Neural progenitor cell (in vitro differentiated cells): ENCODE results near the gene SEMA3G. TPM values are rescaled to one million over a fixed set of nuclear protein-coding genes. Genes with fewer than 3 reads are reported as not detected.

Experiments
- DNase-seq: peaks from one replicate; pipeline ENCODE4 v3.0.0-alpha.2; 2016; ENCODE audit warnings: low spot score
- H2AFZ ChIP-seq: fragments of 200-600 bp; sonication (generic); replicated peaks from 2 replicates; pipeline ENCODE4 v1.6.1; 2016; ENCODE audit warnings: antibody characterized with exemption
- H3F3A ChIP-seq: fragments of 200-600 bp; sonication (generic); 2 replicates; pipeline ENCODE4 v1.6.1; 2016; ENCODE audit warnings: antibody characterized with exemption, low read depth
- H3K27ac ChIP-seq: fragments of 200-600 bp; sonication (generic); 2 replicates; pipeline ENCODE4 v1.5.1; 2016; ENCODE audit warnings: mild to moderate bottlenecking
- H3K27me3 ChIP-seq: fragments of 200-600 bp; sonication (generic); 2 replicates; pipeline ENCODE4 v1.6.1; 2016; ENCODE audit warnings: mild to moderate bottlenecking, moderate library complexity
- H3K36me3 ChIP-seq: fragments of 200-600 bp; sonication (generic); 2 replicates; pipeline ENCODE4 v1.5.1; 2016
- H3K4me1 ChIP-seq: fragments of 200-600 bp; sonication (generic); 2 replicates; pipeline ENCODE4 v1.6.1; 2016; ENCODE audit warnings: mixed run types
- H3K4me2 ChIP-seq: fragments of 200-600 bp; sonication (generic); 2 replicates; pipeline ENCODE4 v1.6.1; 2016
- H3K4me3 ChIP-seq: fragments of 200-600 bp; sonication (generic); 2 replicates; pipeline ENCODE4 v1.5.1; 2016
- H3K79me2 ChIP-seq: fragments of 200-600 bp; sonication (generic); 2 replicates; pipeline ENCODE4 v1.6.1; 2016; ENCODE audit warnings: low read depth
- H3K9ac ChIP-seq: fragments of 200-600 bp; sonication (generic); 2 replicates; pipeline ENCODE4 v1.6.1; 2016
- H3K9me3 ChIP-seq: fragments of 200-600 bp; sonication (generic); 2 replicates; pipeline ENCODE4 v1.5.1; 2016; ENCODE audit warnings: low read depth
- H4K20me1 ChIP-seq: fragments of 200-600 bp; sonication (generic); 2 replicates; pipeline ENCODE4 v1.6.1; 2016; ENCODE audit warnings: low read depth
- H3K27ac Mint-ChIP-seq: 3 replicates; pipeline ENCODE4 v1.8.0; 2021; ENCODE audit warnings: mixed read lengths
- H3K27me3 Mint-ChIP-seq: 2 replicates; pipeline ENCODE4 v1.8.0; 2022; ENCODE audit warnings: low read depth, mild to moderate bottlenecking, inconsistent platforms, moderate library complexity, mixed read lengths; ENCODE audit not compliant: insufficient read depth
- H3K36me3 Mint-ChIP-seq: 3 replicates; pipeline ENCODE4 v1.8.0; 2021; ENCODE audit warnings: mixed read lengths
- H3K4me1 Mint-ChIP-seq: 3 replicates; pipeline ENCODE4 v1.8.0; 2021; ENCODE audit warnings: mixed read lengths
- H3K4me3 Mint-ChIP-seq: 3 replicates; pipeline ENCODE4 v1.8.0; 2021; ENCODE audit warnings: mild to moderate bottlenecking, moderate library complexity, mixed read lengths
- H3K9me3 Mint-ChIP-seq: 3 replicates; pipeline ENCODE4 v1.8.0; 2020; ENCODE audit warnings: mixed read lengths
- EZH2 ChIP-seq: fragments of 200-600 bp; sonication (generic); IDR thresholded peaks from 2 replicates; pipeline ENCODE4 v1.6.1; 2017; ENCODE audit warnings: antibody characterized with exemption, mild to moderate bottlenecking, moderate library complexity
- EZH2phosphoT487 ChIP-seq: fragments of 200-600 bp; sonication (generic); IDR thresholded peaks from 2 replicates; pipeline ENCODE4 v1.6.1; 2017; ENCODE audit warnings: antibody characterized with exemption
- total RNA-seq: library from RNA; depleted of rRNA; stranded (reverse); fragments of >200 nt; gene quantifications from 2 replicates; pipeline ENCODE4 v1.2.3, GENCODE V29; 2015; ENCODE audit warnings: low replicate concordance
- TF ChIP-seq, protein P1 (sequence below): fragments of 200-600 bp; sonication (generic); IDR thresholded peaks from 2 replicates; pipeline ENCODE4 v1.5.1; 2017; ENCODE audit warnings: antibody characterized with exemption, mild to moderate bottlenecking

Gene SEMA3G
- total RNA-seq, 1 donor from 2014 or later, result 0.79 TPM

DNA sequence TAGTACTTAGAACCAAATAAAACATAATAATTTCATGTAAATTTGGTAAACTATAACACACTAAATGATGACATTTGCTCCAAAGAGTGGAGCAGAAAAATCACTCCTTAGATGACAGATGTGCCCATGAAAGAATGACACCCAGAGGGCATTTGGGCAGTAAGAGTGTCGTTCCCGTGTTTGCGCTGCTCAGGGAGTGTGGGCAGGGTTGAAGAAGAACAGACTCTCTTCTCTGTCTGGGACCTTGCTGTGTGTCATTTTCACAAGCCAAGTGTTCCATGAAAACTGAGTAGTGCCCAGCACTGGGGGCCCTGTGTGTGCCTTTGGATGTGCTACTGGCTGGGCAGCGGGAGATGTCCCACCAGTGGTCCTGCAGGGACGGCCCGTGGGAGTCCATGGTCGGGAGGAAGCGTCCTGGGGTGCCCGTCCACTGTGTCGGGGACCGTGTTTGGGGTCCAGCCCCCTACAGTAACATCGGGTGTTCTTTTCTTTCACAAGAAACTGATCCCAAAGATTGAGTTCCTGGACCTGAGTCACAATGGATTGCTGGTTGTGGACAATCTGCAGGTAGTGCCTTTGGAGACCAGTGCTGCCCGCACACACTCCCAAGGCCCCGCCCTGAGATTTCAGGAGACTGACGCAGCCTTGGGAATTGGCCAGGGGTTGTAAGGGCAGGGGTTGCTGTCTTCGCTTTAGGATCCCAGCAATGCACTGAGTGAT is 32.3 kb upstream of the SEMA3G start:
- no peak overlapping the region for H3K9ac ChIP-seq
- H3K4me1 ChIP-seq, result no peaks in the 10 kb centered on the region
- Mint-ChIP-seq H3K27me3 (no peaks in the 10 kb centered on the region), H3K4me3 (no peak overlapping the region), H3K27ac (no peak overlapping the region), H3K36me3 (peaks cover 37% of the 10 kb centered on the region), H3K4me1 (no peaks in the 10 kb centered on the region), H3K9me3 (no peaks in the 10 kb centered on the region)
- no peak overlapping the region for H2AFZ ChIP-seq
- H3K4me2 ChIP-seq, result no peak overlapping the region
- no peaks in the 10 kb centered on the region for H3K27me3 ChIP-seq
- H4K20me1 ChIP-seq, result peaks cover 14% of the 10 kb centered on the region
- DNase-seq, result no peak
- no peak for TF ChIP-seq EZH2
- H3K4me3 ChIP-seq, result no peak overlapping the region
- no peaks in the 10 kb centered on the region for H3K79me2 ChIP-seq
- H3K9me3 ChIP-seq, result no peaks in the 10 kb centered on the region
- H3K27ac ChIP-seq, result no peak overlapping the region
- no peaks in the 10 kb centered on the region for H3F3A ChIP-seq
- H3K36me3 ChIP-seq, result peaks cover 5% of the 10 kb centered on the region

DNA sequence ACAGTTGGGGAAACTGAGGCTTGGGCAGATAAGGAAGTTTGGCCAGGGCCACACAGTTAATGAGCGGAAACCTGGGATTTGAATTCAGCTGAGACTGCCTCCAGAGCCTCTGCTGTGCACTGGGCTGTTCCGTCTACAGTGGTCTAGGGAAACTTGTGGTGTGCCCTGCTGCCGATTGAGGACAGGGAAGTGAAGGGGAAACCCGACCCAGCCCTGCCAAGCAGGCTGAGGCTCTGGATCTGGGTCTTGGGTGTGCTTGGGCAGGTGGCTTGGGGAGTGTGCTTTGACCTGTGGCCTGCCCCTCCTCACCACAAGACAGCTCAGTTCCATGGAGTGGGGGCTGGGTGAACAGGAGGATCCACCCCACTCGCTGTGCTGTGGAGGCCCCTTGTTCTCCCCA is 28.1 kb upstream of the SEMA3G start:
- H3K4me1 ChIP-seq, result no peaks in the 10 kb centered on the region
- no peak overlapping the region for H2AFZ ChIP-seq
- TF ChIP-seq, protein P1, sequence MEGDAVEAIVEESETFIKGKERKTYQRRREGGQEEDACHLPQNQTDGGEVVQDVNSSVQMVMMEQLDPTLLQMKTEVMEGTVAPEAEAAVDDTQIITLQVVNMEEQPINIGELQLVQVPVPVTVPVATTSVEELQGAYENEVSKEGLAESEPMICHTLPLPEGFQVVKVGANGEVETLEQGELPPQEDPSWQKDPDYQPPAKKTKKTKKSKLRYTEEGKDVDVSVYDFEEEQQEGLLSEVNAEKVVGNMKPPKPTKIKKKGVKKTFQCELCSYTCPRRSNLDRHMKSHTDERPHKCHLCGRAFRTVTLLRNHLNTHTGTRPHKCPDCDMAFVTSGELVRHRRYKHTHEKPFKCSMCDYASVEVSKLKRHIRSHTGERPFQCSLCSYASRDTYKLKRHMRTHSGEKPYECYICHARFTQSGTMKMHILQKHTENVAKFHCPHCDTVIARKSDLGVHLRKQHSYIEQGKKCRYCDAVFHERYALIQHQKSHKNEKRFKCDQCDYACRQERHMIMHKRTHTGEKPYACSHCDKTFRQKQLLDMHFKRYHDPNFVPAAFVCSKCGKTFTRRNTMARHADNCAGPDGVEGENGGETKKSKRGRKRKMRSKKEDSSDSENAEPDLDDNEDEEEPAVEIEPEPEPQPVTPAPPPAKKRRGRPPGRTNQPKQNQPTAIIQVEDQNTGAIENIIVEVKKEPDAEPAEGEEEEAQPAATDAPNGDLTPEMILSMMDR, result no peak
- TF ChIP-seq EZH2 (no peak), EZH2phosphoT487 (no peak)
- peaks cover 9% of the 10 kb centered on the region for H3F3A ChIP-seq
- H3K27me3 ChIP-seq, result no peaks in the 10 kb centered on the region
- peaks cover 12% of the 10 kb centered on the region for H3K4me1 Mint-ChIP-seq
- peaks cover 12% of the 10 kb centered on the region for H3K79me2 ChIP-seq
- no peak overlapping the region for H3K4me2 ChIP-seq
- H3K36me3 Mint-ChIP-seq, result peaks cover 28% of the 10 kb centered on the region
- no peak overlapping the region for H3K9ac ChIP-seq
- H3K9me3 Mint-ChIP-seq, result no peaks in the 10 kb centered on the region
- H3K27ac ChIP-seq, result no peak overlapping the region
- H3K4me3 Mint-ChIP-seq, result no peak overlapping the region
- H3K27ac Mint-ChIP-seq, result no peak overlapping the region
- H3K36me3 ChIP-seq, result peaks cover 5% of the 10 kb centered on the region
- no peak for DNase-seq
- no peaks in the 10 kb centered on the region for H3K27me3 Mint-ChIP-seq
- peaks cover 46% of the 10 kb centered on the region for H4K20me1 ChIP-seq
- no peak overlapping the region for H3K4me3 ChIP-seq
- H3K9me3 ChIP-seq, result no peaks in the 10 kb centered on the region

DNA sequence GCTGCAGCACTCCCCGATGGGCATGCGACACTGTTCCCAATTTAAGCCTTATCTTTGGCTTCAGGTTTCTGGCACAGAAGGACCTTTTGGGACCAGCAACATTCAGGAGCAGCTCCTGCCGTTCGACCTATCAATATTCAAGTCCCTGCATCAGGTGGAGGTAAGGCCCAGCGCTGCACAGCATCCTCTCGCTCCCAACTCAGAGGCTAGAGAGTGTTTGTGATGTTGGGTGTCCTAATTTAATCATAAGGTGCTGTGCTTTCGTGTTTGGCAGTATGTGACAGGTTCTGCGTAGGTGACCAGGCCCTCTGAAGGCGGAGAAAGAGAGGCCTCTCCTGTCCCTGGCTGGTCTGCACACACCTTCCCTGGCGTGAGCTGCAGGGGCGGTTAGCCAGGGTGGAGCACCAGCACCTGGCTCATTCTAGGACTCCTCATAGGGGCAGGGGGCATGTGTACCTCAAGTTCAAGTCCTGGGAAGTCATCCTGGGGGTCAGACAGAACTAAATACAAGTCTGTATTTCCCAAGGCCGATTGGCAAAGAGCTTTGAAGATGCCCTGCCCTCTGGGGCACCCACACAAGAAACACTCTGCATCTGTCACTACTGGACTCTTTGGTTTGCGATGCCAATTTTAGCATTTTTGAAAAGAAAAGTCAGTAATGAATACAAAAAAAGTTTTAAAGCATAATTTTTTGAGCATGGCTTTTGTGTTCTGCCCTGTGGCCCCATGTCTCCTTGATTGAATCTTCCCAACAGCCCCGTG is 27.5 kb upstream of the SEMA3G start:
- H3K36me3 Mint-ChIP-seq, result peaks cover 26% of the 10 kb centered on the region
- peaks cover 12% of the 10 kb centered on the region for H3K4me1 Mint-ChIP-seq
- no peak overlapping the region for H3K9ac ChIP-seq
- no peak overlapping the region for H3K4me3 Mint-ChIP-seq
- DNase-seq, result no peak
- H2AFZ ChIP-seq, result no peak overlapping the region
- peaks cover 9% of the 10 kb centered on the region for H3F3A ChIP-seq
- H3K27ac Mint-ChIP-seq, result no peak overlapping the region
- H3K36me3 ChIP-seq, result peaks cover 5% of the 10 kb centered on the region
- no peak overlapping the region for H3K4me2 ChIP-seq
- H3K9me3 ChIP-seq, result no peaks in the 10 kb centered on the region
- peaks cover 52% of the 10 kb centered on the region for H4K20me1 ChIP-seq
- H3K79me2 ChIP-seq, result peaks cover 18% of the 10 kb centered on the region
- H3K27ac ChIP-seq, result no peak overlapping the region
- no peaks in the 10 kb centered on the region for H3K9me3 Mint-ChIP-seq
- no peaks in the 10 kb centered on the region for H3K27me3 ChIP-seq
- H3K4me3 ChIP-seq, result no peak overlapping the region
- H3K27me3 Mint-ChIP-seq, result no peaks in the 10 kb centered on the region
- TF ChIP-seq EZH2phosphoT487 (no peak), EZH2 (no peak)
- TF ChIP-seq, protein P1, result no peak
- no peaks in the 10 kb centered on the region for H3K4me1 ChIP-seq
